IMR-90 (cell line): ENCODE data around the gene SIN3B.

Experiments used
- BHLHE40 ChIP-seq: fragments of 150-350 bp; IDR thresholded peaks from 2 replicates; pipeline ENCODE4 v1.6.1; 2016; ENCODE audit warnings: mild to moderate bottlenecking, low read depth, low read length
- CHD1 ChIP-seq: IDR thresholded peaks from 2 replicates; pipeline ENCODE4 v1.6.1; 2012; ENCODE audit warnings: low read depth, low read length, improper control_type of control experiment
- CTCF ChIP-seq: conservative IDR thresholded peaks from 2 replicates; pipeline ENCODE4 v1.5.1; 2012; ENCODE audit warnings: mild to moderate bottlenecking, low read depth, low read length, improper control_type of control experiment
- ELK1 ChIP-seq: fragments of 150-350 bp; IDR thresholded peaks from 2 replicates; pipeline ENCODE4 v1.6.1; 2016; ENCODE audit warnings: low read depth, mild to moderate bottlenecking, low read length, moderate library complexity, borderline replicate concordance
- MAZ ChIP-seq: IDR thresholded peaks from 2 replicates; pipeline ENCODE4 v1.6.1; 2012; ENCODE audit warnings: low read depth, mild to moderate bottlenecking, low read length, improper control_type of control experiment, moderate library complexity, borderline replicate concordance
- POLR2A ChIP-seq: IDR thresholded peaks from 2 replicates; pipeline ENCODE4 v1.6.1; 2012; ENCODE audit warnings: mild to moderate bottlenecking, low read depth, low read length
- RFX5 ChIP-seq: IDR thresholded peaks from 2 replicates; pipeline ENCODE4 v1.8.0; 2012; ENCODE audit warnings: low read depth, mild to moderate bottlenecking, low read length, moderate library complexity
- SMC3 ChIP-seq: fragments of 150-350 bp; IDR thresholded peaks from 2 replicates; pipeline ENCODE4 v1.6.1; 2016; ENCODE audit warnings: low read depth, mild to moderate bottlenecking, antibody characterized with exemption, low read length, moderate library complexity
- USF2 ChIP-seq: fragments of 150-350 bp; IDR thresholded peaks from 2 replicates; pipeline ENCODE4 v1.6.1; 2017; ENCODE audit warnings: mild to moderate bottlenecking, antibody characterized with exemption, low read length, low read depth

- no peak for TF ChIP-seq CTCF
- no peak for TF ChIP-seq POLR2A
- TF ChIP-seq BHLHE40: no peak
- TF ChIP-seq MAZ: no peak
- no peak for TF ChIP-seq USF2
- TF ChIP-seq SMC3: no peak
- TF ChIP-seq CHD1: no peak
- TF ChIP-seq RFX5: no peak
- no peak for TF ChIP-seq ELK1
These were observed 39.1 kb upstream of the SIN3B start for GRCh38 chr19:16790051-16790450.
